HK-2 (cell line): ENCODE results near the gene TTYH1.
"Not testable (repeated sequence)": the region's sequence is repeated elsewhere in the genome, so short reads cannot be mapped to it uniquely, and the experiment has no call there.

Source experiments
- DNase-seq: peaks from one replicate; pipeline ENCODE4 v3.0.0-alpha.2; 2018; ENCODE audit not compliant: unreplicated experiment

Gene TTYH1

GRCh38 chr19:54460230-54461005 lies 45.2 kb downstream of the TTYH1 start:
- DNase-seq, result no peak

- no peak for DNase-seq
These were observed 45.9 kb downstream of the TTYH1 start for GRCh38 chr19:54461210-54461609.

GRCh38 chr19:54461613-54462012 lies 46.3 kb downstream of the TTYH1 start:
- DNase-seq, result no peak

- no peak for DNase-seq
These were observed 46.9 kb downstream of the TTYH1 start for GRCh38 chr19:54462047-54462654.

GRCh38 chr19:54462655-54463530 lies 47.6 kb downstream of the TTYH1 start:
- peak; percentile 85 for DNase-seq

GRCh38 chr19:54463531-54464043 lies 48.3 kb downstream of the TTYH1 start, which contains the start of gene LENG9:
Gene LENG9 (minus strand): TSS chr19:54463778. CDS start chr19:54463526, 252 bp downstream.
- peak; percentile 99 for DNase-seq

GRCh38 chr19:54464044-54464629 lies 48.9 kb downstream of the TTYH1 start:
- peak; percentile 93 for DNase-seq

GRCh38 chr19:54464630-54465425 lies 49.6 kb downstream of the TTYH1 start:
- DNase-seq, result peak; percentile 94

- no peak for DNase-seq
These were observed 50.3 kb downstream of the TTYH1 start for GRCh38 chr19:54465426-54466109.

- not testable (repeated sequence) for DNase-seq
These were observed 50.8 kb downstream of the TTYH1 start for GRCh38 chr19:54466110-54466480.

GRCh38 chr19:54469496-54469934 lies 54.3 kb downstream of the TTYH1 start:
- DNase-seq, result no peak

- DNase-seq, result no peak
These were observed 55.1 kb downstream of the TTYH1 start for GRCh38 chr19:54470276-54470887.

- DNase-seq, result no peak
These were observed 55.9 kb downstream of the TTYH1 start for GRCh38 chr19:54470991-54471782.

- DNase-seq, result peak; percentile 59
These were observed 58.0 kb downstream of the TTYH1 start, which contains the start of gene CDC42EP5 for GRCh38 chr19:54473071-54473891. Gene CDC42EP5 (minus strand): TSS chr19:54473296. CDS start chr19:54465547, 7,749 bp downstream.

GRCh38 chr19:54473892-54474372 lies 58.7 kb downstream of the TTYH1 start:
- DNase-seq, result no peak

- no peak for DNase-seq
These were observed 60.4 kb downstream of the TTYH1 start for GRCh38 chr19:54475706-54476105.

GRCh38 chr19:54477650-54478049 lies 62.4 kb downstream of the TTYH1 start:
- no peak for DNase-seq
